H4 (cell line): ENCODE results near the gene ATXN1L. TPM values are rescaled to one million over a fixed set of nuclear protein-coding genes. Genes with fewer than 3 reads are reported as not detected.
"Not testable (repeated sequence)": the region's sequence is repeated elsewhere in the genome, so short reads cannot be mapped to it uniquely, and the experiment has no call there.

Experiments used
- DNase-seq: peaks from one replicate; pipeline ENCODE4 v3.0.0-alpha.2; 2015; ENCODE audit warnings: low spot score
- total RNA-seq: library from RNA; depleted of rRNA; stranded (reverse); fragments of >200 nt; shearing (Covaris generic); gene quantifications from 2 replicates; pipeline ENCODE4 v1.2.3, GENCODE V29; 2014; rRNA removed

The ATXN1L gene
- 8.0 and 12.6 TPM in 2 replicates for total RNA-seq

DNA sequence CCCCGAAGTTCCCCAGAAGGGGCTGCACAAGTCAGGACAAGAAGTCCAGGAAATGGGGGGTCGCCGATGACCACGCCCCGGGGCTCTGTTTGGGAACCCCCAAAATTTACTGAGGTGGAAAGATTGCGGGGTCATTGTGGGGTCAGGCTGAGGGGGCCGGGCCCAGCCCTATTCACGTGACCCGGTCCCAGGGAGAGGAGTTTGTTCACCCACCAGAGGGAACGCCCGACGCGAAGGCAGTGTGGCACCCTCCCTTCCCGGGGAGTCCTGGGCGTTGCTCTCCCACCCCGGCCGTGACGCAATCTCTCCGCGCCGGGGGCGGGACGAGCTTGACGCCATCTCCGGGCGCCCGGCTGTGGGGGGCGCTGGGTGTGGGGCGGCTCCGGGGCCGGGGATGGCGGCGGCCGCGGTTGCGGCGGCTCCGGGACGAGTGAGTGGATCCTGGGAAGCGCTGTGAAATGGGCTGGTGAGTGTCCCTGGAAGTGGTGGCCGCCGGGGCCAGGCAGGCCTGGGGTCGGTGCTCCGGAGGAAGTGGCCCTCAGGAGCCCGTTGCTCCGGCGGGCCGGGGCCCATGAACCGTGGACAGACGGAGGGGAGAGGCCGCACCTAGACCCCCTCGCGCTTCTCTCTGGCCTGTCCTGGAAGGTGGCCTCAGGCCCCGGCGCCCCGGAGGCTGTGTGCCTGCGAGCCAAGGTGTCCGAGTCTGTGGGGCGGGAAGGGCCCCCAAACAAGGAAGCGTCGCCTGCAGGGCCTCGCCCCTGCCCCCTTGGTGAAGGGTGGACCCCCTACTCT is at the start of gene ATXN1L:
ATXN1L (plus strand) TSS at position 338 of the 792 bp plus-strand sequence. CDS start 3,765 bp downstream, outside the sequence.
- peak; percentile 88 for DNase-seq

DNA sequence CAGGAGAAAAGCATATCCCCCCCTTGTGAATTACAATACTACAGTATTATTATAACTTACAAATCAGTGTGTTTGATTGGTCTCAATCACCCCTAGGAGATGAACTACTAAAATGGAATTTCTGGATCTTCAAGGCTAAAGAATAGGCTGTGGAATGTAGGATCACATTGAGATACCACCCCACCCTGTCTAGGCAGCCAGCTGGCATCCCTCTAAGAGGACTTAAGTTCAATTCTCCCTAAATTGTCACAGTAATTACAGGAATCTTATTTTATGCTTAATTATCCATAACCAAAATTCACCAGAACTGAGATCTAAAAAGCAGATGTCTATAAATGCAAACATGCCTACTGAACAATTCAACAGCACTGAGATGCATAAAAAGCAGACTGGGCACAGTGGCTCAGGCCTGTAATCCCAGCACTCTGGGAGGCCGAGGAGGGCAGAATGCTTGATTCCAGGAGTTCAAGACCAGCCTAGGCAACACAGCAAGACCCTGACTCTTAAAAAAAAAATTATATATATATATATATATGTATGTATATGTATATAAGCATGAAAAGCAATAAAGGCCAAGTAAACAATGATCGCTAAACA is 49.2 kb upstream of the ATXN1L start:
- no peak for DNase-seq

DNA sequence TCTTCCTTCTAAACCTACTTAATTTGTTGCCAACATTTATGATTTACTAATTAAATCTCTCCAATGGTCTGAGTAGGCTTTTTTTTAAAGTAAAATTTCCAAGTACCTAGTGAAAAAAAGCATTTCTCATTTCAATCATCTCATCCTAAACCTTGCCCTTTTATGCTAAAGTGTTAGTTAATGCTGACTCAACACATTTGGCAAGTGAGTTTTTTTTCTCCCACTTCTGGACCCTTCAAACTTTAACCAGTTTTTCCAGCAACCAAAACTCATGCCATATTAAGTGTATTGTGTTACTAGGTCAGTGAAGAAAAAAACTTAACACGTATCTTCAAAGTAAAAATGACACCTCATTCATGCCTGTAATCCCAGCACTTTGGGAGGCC is 42.5 kb upstream of the ATXN1L start:
- no peak for DNase-seq

- no peak for DNase-seq
Observed at GRCh38 chr16:71807905-71808592, 37.7 kb upstream of the ATXN1L start.

DNA sequence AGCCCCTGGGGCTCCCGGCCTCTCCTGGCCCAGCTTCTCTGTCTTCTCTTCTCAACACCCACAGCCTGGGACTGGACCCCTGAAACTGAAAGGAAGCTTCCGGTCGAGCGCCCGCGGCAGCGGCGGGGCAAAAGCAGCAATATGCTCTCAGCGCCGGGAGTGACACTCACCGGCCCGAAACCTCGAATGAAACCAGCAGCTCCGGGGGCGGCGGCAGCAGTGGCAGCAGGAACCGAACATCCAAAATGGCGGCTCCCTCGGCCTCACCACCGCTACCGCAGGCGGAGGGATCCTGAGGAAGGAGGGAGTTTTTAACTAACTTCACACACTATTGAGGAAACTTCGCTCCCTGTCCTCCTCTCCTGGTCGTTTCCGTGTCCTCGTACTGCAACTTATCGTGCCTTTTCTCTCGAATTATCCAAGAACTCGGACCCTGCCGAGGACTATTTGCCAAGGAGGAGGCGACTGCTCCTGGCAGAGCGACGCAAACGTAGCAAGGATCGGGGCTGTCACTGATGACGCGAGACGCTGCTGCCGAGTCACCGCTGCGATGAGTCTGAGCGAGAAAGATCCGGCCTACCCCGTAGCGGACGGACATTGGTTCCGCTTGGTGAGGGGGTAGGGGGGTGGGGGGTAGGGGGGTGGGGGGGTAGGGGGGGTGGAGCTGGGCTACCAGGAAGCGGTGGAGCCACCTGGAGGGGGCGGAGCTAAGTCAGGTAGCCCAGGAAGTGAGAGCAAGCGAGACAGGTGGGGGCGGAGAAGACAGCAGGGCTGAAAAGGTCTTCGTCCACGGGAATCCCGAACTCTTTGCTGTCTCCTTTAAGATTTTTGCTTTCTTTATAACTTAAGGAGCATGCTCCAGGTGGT is 37.0 kb upstream of the ATXN1L start, which contains the start of gene AP1G1:
AP1G1 (minus strand) TSS at position 242 of the 867 bp plus-strand sequence. CDS start 19,355 bp downstream, outside the sequence.
- DNase-seq = peak; percentile 98

GRCh38 chr16:71810155-71810530 is 35.6 kb upstream of the ATXN1L start:
- DNase-seq = not testable (repeated sequence)

- peak; percentile 15 for DNase-seq
Observed at GRCh38 chr16:71811261-71811803, 34.4 kb upstream of the ATXN1L start.

GRCh38 chr16:71817155-71817500 is 28.6 kb upstream of the ATXN1L start:
- DNase-seq = not testable (repeated sequence)

DNA sequence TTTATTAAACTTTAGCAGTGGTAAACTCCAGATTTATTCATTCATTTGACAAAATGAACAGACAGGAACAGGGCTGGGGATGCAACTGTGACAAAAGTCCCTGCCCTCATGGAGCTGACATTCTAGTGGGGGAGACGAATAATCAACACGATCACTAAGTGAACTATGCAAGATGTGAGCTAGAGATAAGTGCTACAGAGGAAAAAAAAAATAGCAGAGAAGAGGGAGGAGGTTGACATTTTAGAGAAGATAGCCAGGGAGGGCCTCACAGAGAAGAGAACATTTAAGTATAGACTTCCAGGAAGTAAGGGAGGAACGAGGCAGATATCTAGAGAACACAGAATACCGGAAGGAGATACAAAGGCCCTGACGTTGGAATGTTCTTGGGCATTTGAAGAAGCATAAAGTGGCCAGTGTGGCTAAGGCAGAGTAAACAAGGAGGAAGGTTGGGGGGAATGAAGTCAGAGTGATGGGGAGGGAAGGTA is 19.2 kb upstream of the ATXN1L start:
- DNase-seq = no peak

- no peak for DNase-seq
Observed at GRCh38 chr16:71830359-71830758, 15.4 kb upstream of the ATXN1L start.

- not testable (repeated sequence) for DNase-seq
Observed at GRCh38 chr16:71831698-71832097, 14.1 kb upstream of the ATXN1L start.

- DNase-seq = not testable (repeated sequence)
Observed at GRCh38 chr16:71832112-71832511, 13.7 kb upstream of the ATXN1L start.

DNA sequence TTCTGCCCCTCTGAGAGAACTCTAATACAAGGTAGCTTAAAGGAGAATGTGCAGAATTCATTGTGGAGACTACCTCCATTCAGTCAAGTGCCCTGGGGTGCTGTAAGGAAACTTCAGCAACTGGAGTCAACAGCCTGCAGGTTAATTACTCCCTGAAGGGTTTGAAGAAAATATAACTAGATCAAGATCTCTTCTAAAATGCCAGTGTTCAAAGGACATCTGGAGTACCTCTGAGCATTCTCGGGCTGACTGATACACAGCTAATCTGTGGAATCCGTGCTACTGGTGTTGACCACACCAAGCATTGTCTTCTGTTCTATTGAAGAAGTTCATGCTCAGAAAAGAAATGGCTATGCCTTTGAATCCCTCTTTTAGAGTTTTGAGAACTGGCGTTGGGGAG is 11.5 kb upstream of the ATXN1L start:
- no peak for DNase-seq

DNA sequence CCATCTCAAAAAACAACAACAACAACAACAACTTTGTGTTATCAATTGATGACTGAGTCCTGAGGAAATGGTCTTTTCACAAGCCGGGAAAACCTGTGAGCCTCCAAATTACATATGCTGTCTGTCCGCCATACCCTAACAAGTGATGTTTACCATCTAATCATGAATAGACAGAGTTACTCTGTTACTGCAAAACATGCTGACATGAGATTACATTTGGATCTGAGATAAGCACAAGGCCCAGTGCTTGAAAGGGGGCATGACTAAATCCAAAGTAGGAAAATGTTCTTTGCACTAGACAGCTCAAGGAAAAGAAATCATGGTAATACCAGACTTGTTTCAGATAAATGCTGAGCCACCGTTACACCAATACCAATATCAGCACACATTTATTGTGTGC is 8.6 kb upstream of the ATXN1L start:
- no peak for DNase-seq

DNA sequence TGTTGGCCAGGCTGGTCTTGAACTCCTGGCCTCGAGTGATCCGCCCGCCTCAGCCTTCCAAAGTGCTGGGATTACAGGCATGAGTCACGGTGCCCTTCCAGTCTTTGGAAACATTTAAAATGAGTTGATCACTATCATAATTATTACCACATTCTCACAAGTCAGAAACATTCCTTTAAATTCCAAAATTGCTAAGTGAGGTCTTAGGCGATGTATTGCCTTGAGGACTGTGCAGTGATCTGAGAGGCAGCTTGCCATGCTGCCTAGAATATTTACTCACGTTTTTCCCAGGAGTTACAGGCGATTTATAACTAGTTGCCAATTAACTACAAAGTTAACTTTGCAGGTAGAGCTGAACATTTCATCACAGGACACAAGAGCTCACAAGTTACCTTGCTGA is 5.7 kb upstream of the ATXN1L start:
- no peak for DNase-seq

GRCh38 chr16:71843572-71843971 is 2.2 kb upstream of the ATXN1L start:
- DNase-seq = no peak

DNA sequence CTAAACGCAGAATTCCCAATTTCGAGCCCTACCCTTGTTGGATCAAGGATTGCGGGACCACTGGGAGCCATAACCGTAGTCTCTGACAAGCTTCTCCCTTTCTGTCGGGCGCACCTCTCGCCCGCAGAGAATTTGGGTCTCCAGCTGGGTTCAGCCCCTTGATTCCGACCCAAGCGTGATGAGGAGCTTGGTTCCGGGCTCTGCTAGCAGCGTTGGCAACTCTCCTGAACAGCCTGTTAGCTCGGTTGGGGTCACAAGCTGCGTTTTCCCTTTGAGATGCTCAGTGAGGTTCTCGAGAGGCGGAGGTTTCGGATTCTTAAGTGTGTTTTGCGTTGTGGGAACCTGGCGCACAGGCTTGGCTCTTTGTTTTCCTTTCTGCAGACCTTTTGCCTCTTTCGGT is 655 bp downstream of the ATXN1L start:
- no peak for DNase-seq

DNA sequence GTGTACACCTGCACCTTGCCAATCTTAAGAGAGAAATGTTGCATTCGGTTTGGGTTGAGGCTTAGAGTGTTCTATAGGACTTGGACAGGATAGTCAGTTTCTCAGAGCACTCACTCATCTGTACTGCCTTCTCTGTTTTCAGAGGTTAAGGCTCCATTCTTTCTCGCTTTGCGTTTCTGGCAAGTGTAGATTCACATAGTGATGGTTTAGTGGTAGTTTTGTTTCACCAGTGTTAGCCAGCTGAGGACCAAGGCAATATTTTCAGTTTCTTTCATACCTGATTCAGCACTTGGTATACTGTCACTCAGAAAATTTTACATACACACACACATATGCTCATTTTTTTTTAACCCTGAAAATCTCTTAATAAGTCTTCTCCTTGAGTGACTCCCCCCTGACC is 1.3 kb downstream of the ATXN1L start:
- no peak for DNase-seq

- DNase-seq = no peak
Observed at GRCh38 chr16:71848622-71849021, 2.8 kb downstream of the ATXN1L start.

DNA sequence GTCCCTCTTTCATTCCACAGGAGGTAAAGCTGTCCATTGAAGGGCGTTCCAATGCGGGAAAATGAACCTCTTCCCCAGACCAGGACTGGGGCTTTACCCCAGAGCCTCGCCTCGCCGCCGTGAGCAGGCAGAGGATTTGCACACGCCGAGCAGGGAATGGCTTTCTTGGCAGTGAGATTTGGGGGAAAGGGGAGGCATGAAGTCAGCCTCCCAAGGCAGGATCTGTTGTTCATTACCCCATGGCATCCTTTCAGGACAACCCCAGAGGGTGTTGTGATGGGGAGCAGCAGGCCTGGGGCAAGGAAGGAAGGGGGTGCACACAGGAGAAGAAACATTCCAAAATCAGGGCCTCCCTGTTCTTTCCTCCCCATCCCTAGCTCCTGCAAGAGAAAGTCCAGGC is 6.0 kb downstream of the ATXN1L start:
- DNase-seq = no peak

DNA sequence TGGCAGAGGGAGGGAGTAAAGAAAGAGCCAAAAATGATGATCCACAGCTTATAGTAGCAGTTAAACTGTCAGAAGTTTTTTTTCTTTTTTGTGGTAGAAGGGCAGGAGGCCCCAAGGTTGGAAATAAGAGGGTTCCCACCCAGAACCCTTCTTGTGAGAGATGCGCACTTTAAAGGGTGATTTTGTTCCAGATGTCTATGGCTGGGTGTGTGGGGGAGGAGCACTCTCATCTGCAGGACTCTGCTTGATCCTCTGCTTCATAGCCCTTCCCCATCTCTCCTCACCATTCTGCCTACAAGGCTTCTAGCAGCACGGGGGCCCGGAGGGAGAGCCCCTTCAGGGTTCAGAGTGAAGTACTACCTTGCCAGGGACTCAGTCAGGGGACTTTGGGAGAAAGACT is 6.4 kb downstream of the ATXN1L start:
- DNase-seq = no peak
